Measurements from ENCODE around the gene GOLGA6D. TPM values are rescaled to one million over a fixed set of nuclear protein-coding genes. Genes with fewer than 3 reads are reported as not detected.

Gene GOLGA6D
- total RNA-seq, 3 donors from 2014 or later (not counting 1 experiment from before 2014, with no cell fraction given) = not detected

- H3K27me3 Mint-ChIP-seq (ENCODE audit: low read depth in 2 of 2) = peaks cover 0 to 7% of the 10 kb centered on the region in 2 donors
- no peak overlapping the region for H3K4me3 ChIP-seq (ENCODE audit: low read length)
- no peak for ATAC-seq
- H3K9me3 ChIP-seq (ENCODE audit: control insufficient read depth, insufficient read depth, low read length) = no peaks in the 10 kb centered on the region
- no peaks in the 10 kb centered on the region for H3K4me1 Mint-ChIP-seq
- TF ChIP-seq, protein P1, sequence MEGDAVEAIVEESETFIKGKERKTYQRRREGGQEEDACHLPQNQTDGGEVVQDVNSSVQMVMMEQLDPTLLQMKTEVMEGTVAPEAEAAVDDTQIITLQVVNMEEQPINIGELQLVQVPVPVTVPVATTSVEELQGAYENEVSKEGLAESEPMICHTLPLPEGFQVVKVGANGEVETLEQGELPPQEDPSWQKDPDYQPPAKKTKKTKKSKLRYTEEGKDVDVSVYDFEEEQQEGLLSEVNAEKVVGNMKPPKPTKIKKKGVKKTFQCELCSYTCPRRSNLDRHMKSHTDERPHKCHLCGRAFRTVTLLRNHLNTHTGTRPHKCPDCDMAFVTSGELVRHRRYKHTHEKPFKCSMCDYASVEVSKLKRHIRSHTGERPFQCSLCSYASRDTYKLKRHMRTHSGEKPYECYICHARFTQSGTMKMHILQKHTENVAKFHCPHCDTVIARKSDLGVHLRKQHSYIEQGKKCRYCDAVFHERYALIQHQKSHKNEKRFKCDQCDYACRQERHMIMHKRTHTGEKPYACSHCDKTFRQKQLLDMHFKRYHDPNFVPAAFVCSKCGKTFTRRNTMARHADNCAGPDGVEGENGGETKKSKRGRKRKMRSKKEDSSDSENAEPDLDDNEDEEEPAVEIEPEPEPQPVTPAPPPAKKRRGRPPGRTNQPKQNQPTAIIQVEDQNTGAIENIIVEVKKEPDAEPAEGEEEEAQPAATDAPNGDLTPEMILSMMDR (IDR thresholded peaks at IDR 0.05) = no peak
- H3K27me3 ChIP-seq (ENCODE audit: control insufficient read depth, insufficient read depth, low read length) = no peaks in the 10 kb centered on the region
- H3K27ac Mint-ChIP-seq = no peak overlapping the region
- H3K36me3 Mint-ChIP-seq = no peaks in the 10 kb centered on the region
- no peak overlapping the region for H3K4me3 Mint-ChIP-seq
- 73% methylated on average over 2 of the region's 4 CpGs for WGBS (ENCODE audit: insufficient coverage)
- no peak overlapping the region for H3K27ac ChIP-seq (ENCODE audit: low read length)
- H3K4me1 ChIP-seq (ENCODE audit: control insufficient read depth, insufficient read depth, low read length) = no peaks in the 10 kb centered on the region
- intact Hi-C loops (cut with micrococcal nuclease) = no loop called here
- no peaks in the 10 kb centered on the region for H3K9me3 Mint-ChIP-seq
- no peaks in the 10 kb centered on the region for H3K36me3 ChIP-seq (ENCODE audit: control insufficient read depth, insufficient read depth, low read length)
- DNase-seq = no peak
Observed at GRCh38 chr15:75325922-75326321, 43.3 kb downstream of the GOLGA6D start.

- Mint-ChIP-seq H3K4me1 (peaks cover 1 to 3% of the 10 kb centered on the region in 2 donors), H3K36me3 (no peaks in the 10 kb centered on the region), H3K27me3 (ENCODE audit: low read depth in 2 of 2) (peaks cover 0 to 3% of the 10 kb centered on the region in 2 donors), H3K27ac (no peak overlapping the region), H3K9me3 (no peaks in the 10 kb centered on the region), H3K4me3 (no peak overlapping the region)
- H3K4me1 ChIP-seq (ENCODE audit: control insufficient read depth, insufficient read depth, low read length) = no peaks in the 10 kb centered on the region
- TF ChIP-seq, protein P1 (IDR thresholded peaks at IDR 0.05) = no peak
- H3K4me3 ChIP-seq (ENCODE audit: low read length) = no peak overlapping the region
- ATAC-seq (no peak), DNase-seq (no peak)
- no peaks in the 10 kb centered on the region for H3K27me3 ChIP-seq (ENCODE audit: control insufficient read depth, insufficient read depth, low read length)
- no peaks in the 10 kb centered on the region for H3K9me3 ChIP-seq (ENCODE audit: control insufficient read depth, insufficient read depth, low read length)
- no peak overlapping the region for H3K27ac ChIP-seq (ENCODE audit: low read length)
- WGBS (ENCODE audit: insufficient coverage) = 87% methylated on average over 4 of the region's 4 CpGs
- no peaks in the 10 kb centered on the region for H3K36me3 ChIP-seq (ENCODE audit: control insufficient read depth, insufficient read depth, low read length)
- intact Hi-C loops (cut with micrococcal nuclease) = no loop called here
Observed at GRCh38 chr15:75327005-75327404, 44.4 kb downstream of the GOLGA6D start.

DNA sequence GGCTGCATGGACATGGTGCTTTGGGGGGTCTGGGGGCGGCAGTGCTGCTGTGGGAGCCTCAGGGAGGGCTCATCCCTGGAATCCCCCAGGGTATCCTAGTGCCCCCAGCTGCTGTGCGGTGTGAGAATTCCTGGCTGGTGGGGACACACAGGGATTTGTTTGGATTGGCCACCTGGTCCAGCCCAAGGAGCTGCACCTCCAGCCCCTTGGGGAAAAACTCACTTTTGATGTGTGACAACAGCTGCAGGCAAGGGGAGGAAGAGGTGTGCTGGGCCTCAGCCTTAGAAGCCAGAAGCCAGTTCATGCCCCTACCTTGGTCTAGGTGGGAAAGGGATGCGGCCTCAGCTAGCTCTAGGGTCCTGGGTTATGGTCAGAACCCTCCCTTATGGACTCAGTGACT lies 44.9 kb downstream of the GOLGA6D start:
- Mint-ChIP-seq H3K9me3 (no peaks in the 10 kb centered on the region), H3K27me3 (ENCODE audit: low read depth in 2 of 2) (peaks cover 0 to 3% of the 10 kb centered on the region in 2 donors), H3K4me1 (peaks cover 5% of the 10 kb centered on the region in 2 donors), H3K4me3 (no peak overlapping the region), H3K36me3 (no peaks in the 10 kb centered on the region), H3K27ac (no peak overlapping the region)
- Histone ChIP-seq H3K4me3 (ENCODE audit: low read length) (no peak overlapping the region), H3K9me3 (ENCODE audit: control insufficient read depth, insufficient read depth, low read length) (no peaks in the 10 kb centered on the region), H3K27me3 (ENCODE audit: control insufficient read depth, insufficient read depth, low read length) (no peaks in the 10 kb centered on the region), H3K27ac (ENCODE audit: low read length) (no peak overlapping the region), H3K36me3 (ENCODE audit: control insufficient read depth, insufficient read depth, low read length) (no peaks in the 10 kb centered on the region), H3K4me1 (ENCODE audit: control insufficient read depth, insufficient read depth, low read length) (no peaks in the 10 kb centered on the region)
- WGBS (ENCODE audit: insufficient coverage) = 93% methylated on average over 3 of the region's 3 CpGs
- ATAC-seq (no peak), DNase-seq (no peak)
- TF ChIP-seq, protein P1 (IDR thresholded peaks at IDR 0.05) = no peak
- intact Hi-C loops (cut with micrococcal nuclease) = no loop called here

All from natural killer cell (primary cell).